Spleen (tissue), 7 donors: ENCODE data around the gene CLASP1.

Experiments
- POLR2A ChIP-seq, 3 donors: fragments of 450-650 bp; IDR thresholded peaks; one replicate each; pipeline ENCODE4 v1.5.1; 2017; ENCODE audit warnings: antibody characterized with exemption in 3 of 3, mild to moderate bottlenecking in 1 of 3
- TF ChIP-seq, protein P1 (sequence below), 11 experiments: fragments of 200-600 bp in 7 of 11; fragments of 450-650 bp in 4 of 11; sonication (generic) in 4 of 11; IDR thresholded peaks in 8 of 11; conservative IDR thresholded peaks in 3 of 11; 1 replicate in 7 of 11; 2 replicates in 4 of 11; pipeline versions ENCODE4 v1.4.0 to v1.8.0; 2016 to 2021; ENCODE audit warnings: antibody characterized with exemption in 11 of 11, inconsistent platforms in 4 of 11, mild to moderate bottlenecking in 1 of 11
- donor health status: DM: no; HTN: no; CAD: no; lungs with moderate emphysema.
- donor health status: DM: no; HTN: no; CAD: no.
- donor health status: DM: no; HTN: no; CAD: no.

DNA sequence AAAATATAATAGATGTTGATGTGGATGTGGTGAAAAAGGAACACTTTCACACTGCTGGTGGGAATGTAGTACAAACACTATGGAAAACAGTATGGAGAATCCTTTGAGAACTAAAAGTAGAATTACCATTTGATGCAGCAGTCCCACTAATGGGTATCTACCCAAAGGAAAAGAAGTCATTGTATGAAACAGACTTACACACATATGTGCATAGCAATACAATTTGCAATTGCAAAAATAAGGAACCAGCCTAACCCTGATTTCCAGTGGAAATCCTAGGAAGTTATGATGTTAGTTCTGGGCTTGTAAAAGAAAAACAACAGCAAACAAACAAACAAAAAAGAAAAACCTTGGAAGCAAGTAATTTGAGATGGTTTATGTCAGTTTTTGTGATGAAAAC is 28.6 kb upstream of the CLASP1 start:
- TF ChIP-seq POLR2A (IDR thresholded peaks at IDR 0.05) = no peak
- TF ChIP-seq, protein P1, sequence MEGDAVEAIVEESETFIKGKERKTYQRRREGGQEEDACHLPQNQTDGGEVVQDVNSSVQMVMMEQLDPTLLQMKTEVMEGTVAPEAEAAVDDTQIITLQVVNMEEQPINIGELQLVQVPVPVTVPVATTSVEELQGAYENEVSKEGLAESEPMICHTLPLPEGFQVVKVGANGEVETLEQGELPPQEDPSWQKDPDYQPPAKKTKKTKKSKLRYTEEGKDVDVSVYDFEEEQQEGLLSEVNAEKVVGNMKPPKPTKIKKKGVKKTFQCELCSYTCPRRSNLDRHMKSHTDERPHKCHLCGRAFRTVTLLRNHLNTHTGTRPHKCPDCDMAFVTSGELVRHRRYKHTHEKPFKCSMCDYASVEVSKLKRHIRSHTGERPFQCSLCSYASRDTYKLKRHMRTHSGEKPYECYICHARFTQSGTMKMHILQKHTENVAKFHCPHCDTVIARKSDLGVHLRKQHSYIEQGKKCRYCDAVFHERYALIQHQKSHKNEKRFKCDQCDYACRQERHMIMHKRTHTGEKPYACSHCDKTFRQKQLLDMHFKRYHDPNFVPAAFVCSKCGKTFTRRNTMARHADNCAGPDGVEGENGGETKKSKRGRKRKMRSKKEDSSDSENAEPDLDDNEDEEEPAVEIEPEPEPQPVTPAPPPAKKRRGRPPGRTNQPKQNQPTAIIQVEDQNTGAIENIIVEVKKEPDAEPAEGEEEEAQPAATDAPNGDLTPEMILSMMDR (IDR thresholded peaks at IDR 0.05 in 8 of 11, conservative IDR thresholded peaks at IDR 0.05 in 3 of 11) = no peak
